GM03348 (cell line): ENCODE results near the gene SLC24A3.
A peak's percentile ranks its signal among the peaks of the same experiment; 100 is the strongest.
"Not testable (repeated sequence)": the region's sequence is repeated elsewhere in the genome, so short reads cannot be mapped to it uniquely, and the experiment has no call there.

Experiments
- DNase-seq: peaks from one replicate; pipeline ENCODE4 v3.0.0; 2012; ENCODE audit warnings: low spot score

The SLC24A3 gene

DNA sequence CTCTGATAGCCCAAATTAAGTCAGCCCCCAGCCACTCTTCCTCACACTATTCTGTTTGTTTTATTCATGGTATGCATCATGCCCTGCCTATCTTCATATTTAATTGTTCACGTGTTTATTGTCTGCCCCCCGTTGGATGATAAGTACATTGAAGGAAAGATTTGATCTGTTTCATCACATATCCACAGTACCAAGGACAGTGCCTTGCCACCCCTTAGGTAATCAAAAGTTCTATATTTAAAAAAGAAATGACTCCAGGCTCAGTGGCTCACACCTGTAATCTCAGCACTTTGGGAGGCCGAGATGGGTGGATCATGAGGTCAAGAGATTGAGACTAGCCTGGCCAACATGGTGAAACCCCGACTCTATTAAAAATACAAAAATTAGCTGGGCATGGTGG lies 535.5 kb downstream of the SLC24A3 start:
- no peak for DNase-seq

DNA sequence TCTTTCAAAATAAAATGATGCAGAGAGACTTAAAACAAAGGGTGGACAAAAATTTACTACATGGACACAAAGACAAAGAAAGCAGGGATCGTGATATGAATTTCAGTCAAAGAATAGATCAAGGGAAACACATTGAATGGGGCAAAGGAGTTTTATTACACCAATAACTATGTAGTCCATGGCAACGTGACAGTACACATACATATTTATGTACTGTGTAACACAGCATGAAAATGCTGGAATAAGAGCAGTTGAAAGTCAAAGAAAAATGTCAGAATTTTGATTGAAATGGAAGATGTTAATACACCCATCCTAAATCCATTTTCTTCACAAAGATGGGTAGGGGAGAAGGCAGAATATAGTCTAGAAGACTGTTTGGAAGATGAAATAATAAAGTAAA lies 536.2 kb downstream of the SLC24A3 start:
- DNase-seq: no peak

DNA sequence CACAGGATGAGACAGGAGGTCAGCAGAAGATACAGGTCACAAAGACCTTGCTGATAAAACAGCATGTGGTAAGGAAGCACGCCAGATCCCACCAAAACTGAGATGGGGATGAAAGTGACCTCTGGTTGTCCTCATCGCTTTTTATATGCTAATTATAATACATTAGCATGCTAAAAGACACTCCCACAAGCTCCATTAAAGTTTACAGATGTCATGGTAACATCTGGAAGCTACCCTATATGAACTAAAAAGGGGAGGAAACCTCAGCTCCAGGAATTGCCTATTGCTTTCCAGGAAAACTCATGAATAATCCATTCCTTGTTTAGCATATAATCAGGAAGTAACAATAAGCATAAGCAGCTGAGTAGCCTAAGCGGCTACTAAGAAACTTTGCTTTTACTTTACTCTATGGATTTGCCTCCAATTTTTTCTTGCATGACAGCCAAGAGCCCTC lies 537.2 kb downstream of the SLC24A3 start:
- no peak for DNase-seq

DNA sequence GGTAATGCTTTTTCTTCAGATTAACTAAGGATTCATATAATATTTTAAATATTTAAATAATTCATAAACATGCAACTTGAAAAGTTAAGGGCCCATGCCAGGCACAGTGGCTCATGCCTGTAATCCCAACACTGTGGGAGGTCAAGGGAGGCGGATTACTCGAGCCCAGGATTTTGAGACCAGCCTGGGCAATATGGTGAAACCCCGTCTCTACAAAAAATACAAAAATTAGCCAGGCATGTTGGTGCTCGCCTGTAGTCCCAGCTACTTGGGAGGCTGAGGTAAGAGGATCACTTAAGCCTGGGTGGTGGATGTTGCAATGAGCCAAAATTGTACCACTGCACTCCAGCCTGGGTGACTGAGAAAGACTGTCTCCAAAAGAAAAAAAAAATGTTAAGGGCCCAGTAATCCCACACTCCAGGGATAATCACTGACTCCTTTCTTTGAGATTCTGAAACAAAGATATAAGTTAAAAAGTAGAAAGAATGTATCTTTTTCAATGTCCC lies 537.7 kb downstream of the SLC24A3 start:
- no peak for DNase-seq

DNA sequence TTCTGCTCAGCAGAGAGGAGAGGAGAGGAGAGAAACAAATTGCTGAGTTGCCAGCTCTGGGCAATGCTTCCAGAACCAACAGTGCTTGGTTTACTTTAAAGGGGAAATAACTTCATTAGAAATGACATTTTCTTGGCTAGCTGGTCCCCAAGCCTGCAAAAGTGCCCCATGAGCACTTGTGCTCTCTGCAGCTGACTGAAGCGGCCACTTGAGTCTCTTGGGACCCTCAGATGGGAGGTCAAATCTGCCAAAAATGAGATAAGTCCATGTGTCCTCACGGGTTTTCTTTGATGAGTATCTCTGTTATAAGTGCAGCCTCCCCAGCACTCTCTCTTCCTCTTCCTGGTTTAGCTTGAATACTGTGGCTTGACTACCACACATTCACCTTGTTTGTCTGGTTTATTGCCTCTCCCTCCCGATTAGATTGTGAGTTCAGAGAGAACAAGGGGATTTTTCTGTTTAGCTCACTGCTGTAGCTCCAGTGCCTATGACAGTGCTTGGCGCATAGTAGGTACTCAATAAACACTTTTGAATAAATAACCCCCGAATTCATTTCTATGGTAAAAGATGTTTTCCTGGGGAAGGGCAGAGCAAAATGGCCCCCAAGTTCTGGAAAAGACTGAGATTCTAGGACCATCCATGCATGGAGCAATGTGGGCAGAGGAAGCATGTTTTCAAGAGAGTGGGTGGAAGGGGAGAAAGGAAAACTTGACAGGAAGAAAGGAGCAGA lies 538.6 kb downstream of the SLC24A3 start:
- no peak for DNase-seq

DNA sequence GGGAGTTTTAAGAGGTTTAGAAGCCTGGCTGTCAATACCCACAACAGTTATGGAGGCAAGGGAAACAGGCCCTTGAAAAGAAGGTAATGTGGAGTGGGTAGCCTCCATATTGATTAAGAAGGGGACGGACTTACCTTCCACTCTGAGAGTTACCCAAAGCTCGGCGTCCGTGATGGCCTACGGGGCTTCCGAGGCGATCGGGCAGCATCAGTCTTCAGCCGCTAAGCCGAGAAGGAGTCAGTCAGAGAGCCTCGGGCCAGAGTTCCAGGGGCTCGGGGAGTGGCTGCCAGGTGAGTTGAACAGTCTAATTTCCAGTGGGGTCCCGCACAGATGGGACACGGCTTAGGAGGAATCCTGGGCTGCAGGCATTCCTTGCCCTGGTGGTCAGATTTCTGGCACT lies 541.8 kb downstream of the SLC24A3 start:
- not testable (repeated sequence) for DNase-seq

DNA sequence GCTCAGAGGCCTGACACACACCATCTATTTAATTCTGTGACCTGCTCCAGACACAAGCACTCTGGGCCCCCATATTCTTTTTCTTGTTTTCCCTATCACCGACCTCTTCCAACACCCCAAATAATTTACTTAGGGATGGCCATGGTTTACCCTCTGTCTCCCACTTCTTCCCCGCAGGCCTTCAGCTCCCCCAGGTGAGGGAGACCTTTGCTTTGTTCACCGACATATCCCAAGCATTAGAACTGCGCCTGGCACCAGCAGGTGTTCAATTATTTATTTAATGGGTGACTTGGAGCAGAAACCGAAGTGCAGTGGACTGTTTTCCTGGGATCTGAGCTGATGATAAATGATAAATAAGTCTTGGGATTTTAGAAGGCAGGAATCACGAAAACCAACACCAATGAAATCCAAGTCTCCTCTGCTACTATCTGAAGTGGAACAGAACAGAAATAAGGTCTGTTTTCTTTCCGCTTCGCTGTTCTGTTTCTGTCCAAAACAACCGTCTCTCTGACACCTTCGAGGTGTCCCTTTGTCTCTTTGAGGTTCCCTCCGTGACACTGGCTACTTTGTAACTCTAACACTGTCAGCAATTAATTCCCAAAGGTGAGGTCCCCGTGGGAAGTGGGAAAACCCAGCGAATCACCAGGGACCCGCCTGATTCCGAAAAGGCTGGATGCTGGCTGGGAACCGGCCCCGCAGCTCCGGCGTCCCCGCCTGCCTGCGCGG lies 544.5 kb downstream of the SLC24A3 start:
- no peak for DNase-seq

DNA sequence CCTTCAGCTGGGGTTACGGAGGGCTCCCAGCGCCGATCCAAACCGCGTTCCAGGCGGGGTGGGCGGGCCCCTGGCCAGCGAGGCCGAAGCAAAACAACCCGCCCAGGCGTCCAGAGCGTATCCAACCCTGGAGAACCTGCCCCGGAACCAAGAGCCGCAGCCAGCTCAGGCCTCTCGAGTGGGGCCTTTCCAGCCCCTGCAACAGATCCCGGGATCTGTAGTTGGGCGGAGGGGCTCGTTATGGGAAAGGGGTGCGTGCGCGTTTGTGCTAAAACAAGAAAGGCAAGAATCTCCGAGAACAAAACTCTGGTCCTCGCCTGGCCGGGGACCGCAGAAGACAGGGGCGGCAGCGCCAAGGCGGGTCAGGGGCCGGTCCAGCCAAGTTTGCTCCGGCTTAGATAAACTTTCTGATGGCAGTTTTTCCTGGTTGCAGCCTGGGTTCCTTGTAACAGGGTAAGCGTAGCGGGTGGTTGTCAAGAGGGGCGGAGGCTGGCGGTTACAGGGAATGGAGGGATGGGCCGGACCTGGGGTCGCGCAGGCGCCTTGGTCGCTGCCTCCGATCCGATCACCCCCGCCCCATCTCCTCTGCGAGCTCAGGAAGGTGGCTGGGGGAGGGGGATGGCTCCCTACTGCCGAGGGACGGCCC lies 545.2 kb downstream of the SLC24A3 start:
- DNase-seq: peak; percentile 97

DNA sequence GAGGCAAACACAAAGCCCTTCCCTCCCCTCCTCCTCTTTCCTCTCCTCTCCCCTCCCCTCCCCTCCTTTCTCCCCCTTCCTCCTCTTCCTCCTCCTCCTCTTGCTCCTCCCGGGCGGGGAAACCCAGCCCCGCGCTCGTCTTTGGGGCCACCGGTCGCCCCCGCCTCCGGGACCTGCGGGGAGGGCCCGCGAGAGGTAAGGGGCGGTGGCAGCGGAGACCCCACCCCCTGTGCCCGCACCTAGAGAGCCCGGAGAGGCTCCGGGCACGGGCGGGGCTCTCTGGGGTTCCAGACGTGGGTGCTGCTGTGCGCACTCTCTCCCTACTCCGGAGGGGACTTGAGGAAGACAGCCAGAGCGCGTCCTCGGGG lies 545.7 kb downstream of the SLC24A3 start, which contains the start of gene RIN2:
TSS of gene RIN2 (plus strand) at position 126 of the 368 bp plus-strand sequence. CDS start 131,344 bp downstream, outside the sequence.
- peak; percentile 77 for DNase-seq

DNA sequence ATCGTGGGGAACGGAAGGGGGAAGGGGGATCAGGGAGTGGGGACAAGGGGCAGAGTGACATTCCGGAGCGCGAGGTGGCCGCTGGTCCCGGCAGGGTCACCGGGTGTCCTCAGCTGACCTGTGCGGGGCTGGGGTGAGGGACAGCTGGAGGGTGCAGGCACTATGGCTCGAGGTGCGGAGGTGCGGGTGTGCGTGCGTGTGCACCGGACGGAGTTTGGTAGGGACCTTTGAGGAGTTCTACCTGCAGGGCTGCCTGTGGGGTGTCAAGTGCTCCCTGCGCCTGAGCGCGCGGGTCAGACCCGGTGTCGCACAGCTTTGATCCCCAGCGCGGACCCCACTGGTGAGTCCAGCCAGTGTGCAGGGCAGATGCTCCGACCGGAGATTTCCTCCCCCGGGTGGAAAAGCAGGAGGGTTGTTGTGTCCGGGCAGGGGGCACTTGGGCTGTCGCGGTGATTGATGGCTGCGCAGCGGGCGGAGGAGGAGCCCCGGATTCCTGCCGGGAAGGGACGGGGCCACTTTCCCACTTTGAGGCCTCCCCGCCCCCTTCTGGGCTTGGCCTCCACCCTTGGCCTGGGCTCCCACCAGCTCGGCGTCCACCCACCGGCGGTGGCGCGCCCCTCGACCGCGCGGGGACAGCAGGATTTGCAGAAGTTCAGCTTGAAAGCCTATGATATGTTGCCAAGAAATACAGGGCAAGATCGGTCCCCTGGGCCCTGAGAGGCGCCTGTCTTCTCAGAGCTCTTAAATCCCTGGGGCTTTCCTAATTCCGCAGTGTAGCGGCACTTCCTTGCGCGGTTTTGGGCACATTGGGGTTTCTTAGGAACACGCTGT lies 546.3 kb downstream of the SLC24A3 start:
- peak; percentile 58 for DNase-seq

DNA sequence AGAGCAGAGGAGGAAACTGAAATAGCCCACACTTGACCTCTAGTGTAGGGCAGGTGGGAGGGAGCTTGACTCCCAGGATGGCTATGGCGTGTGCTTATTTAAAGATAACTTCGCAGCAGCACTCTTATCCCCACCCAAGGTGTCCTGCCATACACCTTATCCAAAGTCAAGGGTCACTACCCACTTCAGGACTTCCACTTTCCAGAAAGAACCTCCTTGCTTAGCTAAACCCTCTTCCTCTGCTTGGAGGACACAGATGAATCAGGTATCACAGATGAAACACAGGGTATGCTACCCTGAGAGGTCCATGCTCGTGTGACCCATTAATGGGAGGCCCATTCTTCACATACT lies 547.9 kb downstream of the SLC24A3 start:
- DNase-seq: no peak

DNA sequence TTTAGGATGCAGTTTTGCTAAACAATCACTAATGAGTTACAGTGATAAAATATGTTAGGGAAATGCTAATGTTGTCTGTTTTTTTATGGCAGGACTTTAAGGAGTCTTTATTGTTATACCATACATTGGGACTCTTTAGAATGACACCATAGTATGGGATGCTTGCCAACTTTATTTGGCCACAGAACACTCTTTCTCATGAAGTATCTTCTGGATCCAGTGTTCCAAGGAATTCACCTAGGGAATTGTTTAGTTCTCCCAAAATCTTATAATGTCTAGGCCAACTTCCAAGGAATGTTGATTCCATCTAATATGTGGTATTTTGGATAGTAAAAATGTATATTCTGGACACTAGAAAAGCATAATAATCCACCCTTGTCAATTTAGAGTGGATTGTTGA lies 548.9 kb downstream of the SLC24A3 start:
- DNase-seq: no peak

DNA sequence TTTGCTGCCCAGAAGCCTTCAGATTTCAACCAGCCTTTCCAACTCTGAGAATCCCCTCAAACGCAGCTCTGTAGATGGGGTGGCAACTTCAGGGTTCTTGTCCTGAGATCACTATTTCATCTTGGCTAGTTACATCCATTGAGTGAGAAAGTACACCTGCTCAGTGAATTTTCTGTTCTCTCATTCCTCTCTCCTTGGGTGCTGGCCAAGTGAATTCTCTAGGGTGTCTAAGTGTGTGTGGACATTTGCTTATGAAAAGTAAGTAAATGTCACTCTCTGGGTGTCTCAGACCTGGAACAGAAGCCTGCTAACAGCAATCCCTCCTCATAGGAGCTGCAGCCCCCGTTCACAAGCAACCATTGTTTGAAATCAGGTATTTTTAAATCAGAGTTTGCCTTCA lies 549.4 kb downstream of the SLC24A3 start:
- DNase-seq: no peak

DNA sequence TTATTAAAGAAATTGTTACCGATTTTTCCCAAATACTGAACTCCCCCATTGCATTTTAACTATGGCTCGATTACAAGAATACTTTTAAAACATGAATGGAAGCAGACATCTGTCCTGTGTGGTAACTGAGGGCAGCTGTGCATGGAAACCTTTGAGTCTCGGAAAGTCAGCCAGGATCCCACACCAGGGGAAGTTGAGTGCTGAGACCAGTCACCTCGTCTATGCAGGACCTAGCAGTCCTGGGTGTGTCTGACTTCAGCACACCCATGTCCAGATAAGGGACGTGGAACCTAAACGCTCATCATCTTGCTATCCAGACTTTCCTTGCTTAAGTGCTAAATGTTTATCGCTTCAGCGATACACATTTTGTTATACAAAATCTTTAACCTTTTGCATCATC lies 551.8 kb downstream of the SLC24A3 start:
- no peak for DNase-seq

DNA sequence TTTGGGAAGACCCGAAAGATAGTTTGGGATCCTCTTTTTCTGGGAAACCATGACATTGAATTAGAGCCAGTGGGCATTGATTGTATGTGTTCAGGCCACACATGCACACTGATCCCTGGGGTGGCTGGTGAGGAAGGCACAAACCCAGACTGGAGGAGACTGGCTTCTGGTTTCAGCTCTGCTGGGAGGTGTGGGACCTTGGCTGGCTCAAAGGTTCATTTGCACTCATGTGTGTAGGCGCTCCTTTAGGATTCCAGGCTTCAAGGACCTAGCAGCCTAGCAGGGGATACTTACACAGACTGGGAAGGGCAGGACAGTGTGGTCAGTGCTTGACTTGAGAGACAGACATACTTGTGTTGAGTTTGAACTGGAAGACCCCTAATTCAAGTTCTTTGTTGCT lies 552.8 kb downstream of the SLC24A3 start:
- DNase-seq: no peak

DNA sequence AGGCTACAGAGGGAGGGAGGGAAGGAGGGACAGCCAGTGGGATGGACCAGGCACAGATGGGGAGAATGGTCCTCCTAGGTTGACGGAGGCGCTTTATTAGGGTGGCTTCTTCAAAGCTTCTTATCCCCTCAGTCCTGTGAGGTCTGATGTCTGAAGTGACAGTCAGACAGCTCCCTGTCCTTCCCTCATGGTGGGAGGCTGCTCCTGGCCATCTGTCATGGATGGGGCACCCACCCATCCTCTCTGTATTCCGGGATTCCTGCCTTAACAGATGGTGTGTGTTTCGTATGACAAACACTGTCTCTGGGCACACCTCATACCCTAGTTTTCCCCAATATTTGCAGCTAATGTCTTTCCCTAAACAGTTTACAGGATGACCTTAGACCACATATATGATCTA lies 553.5 kb downstream of the SLC24A3 start:
- DNase-seq: no peak

DNA sequence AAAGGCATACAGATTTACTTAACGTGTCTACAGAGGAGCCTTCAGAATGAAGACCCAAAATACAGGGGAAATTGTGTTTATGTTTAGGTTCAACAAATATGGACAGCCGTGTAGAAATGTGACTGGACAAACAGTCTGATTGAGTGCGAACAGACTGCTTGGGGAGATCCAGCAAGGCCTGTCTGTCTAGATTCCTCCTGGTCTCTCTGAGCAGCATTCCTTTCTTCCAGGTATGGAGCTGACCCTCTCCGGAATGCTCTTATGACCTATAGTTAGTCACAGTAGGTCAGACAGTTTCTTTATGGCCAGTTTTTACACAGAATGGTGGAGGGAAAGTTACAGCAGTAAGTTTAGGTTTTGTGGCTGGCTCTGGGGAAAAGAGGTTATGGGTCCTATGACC lies 554.6 kb downstream of the SLC24A3 start:
- DNase-seq: no peak

DNA sequence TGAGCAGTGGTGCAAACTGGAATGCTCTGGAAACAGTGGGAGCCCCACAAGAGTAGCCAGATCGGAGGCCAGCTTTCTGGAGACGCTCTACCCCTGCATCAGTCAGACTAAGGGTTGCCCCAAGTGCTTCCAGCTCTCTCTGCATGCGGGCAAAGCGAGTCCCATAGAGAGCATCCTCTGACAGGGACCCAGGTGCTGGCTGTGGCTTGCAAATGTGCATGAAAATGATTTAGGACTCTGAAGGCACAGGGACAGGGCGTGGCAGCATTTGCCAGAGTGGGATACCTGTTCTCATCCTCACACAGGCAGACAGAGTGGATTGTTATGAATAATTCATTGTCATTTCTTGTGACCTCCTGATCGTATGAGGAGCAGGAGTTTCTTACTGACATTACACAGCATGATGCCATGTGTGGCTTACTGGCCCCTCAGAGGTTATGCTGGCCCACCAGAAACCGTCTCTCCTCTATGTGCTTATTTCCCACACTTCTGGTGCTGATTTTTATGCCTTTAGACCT lies 555.9 kb downstream of the SLC24A3 start:
- DNase-seq: no peak

DNA sequence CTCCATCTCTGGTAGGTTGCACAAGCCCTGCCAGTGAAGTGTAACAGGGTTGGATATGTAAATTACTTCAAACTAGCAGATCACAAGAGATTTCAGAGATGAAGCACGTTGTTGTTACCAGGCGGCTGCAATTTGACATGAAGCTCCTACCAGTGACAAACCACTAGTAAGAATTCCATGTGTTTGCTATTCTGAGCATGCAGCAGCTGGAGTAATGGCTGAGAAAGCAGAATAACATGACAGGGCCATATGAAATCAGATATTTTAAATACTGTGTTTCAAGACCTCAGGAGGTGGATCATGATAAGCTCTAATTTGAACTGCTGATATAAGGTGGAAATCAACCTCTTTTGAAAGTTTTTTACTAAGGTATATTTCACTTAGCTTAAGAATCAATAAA lies 557.1 kb downstream of the SLC24A3 start:
- no peak for DNase-seq

DNA sequence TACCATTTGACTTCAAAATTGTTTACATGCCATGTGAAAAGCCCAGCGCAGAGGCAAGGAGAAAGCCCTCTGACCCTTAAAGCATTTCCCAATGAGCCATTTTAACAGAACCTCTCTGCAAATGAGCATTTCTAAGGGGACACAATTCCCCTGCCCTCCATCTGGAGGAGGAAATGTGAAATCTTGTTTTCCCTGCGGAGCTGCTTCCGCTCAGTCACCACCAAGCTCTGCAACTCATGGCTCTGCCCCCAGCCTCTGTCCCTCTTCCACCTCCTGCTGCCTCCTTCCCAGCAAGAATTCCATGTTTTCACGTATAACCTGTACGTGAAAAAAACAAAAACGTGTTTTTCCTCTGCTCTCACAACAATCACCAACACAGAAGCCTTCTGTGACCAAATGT lies 557.9 kb downstream of the SLC24A3 start:
- no peak for DNase-seq

DNA sequence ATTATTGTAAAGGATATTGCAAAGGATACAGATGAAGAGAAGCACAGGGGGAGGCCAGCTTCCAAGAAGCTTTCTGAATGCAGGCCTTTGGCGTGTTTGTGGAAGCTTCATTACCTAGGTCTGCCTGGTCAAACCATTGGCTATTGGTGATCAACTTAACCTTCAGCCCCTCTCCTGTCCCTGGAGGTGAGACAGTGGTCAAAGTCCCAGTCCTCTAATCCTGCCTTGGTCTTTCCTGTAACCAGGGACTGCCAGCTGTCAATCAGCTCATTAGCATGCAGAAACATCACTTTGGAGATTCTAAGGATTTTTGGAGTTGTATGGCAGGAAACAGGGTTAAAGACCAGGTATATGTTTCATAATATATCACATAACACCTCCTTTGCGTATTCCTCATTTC lies 558.6 kb downstream of the SLC24A3 start:
- no peak for DNase-seq
